PC-9 (cell line): Measurements from ENCODE around the gene JSRP1. TPM values are rescaled to one million over a fixed set of nuclear protein-coding genes. Genes with fewer than 3 reads are reported as not detected.

Experiments used
- Bru-seq: library from RNA; stranded (reverse); fragments of 400-500 nt; gene quantifications from one replicate; lab custom pipeline; 2021; lab: Mats Ljungman, UMichigan
- BruChase-seq, 2 experiments: library from RNA; stranded (reverse); fragments of 400-500 nt; gene quantifications; one replicate each; lab custom pipeline; 2021; lab: Mats Ljungman, UMichigan
- BruUV-seq: library from RNA; stranded (reverse); fragments of 400-500 nt; replicated peaks from 2 replicates; lab custom pipeline; 2021; lab: Mats Ljungman, UMichigan
- CTCF ChIA-PET: fragments of 300-600 bp; sonication (Branson Sonifier 250); formaldehyde crosslinking; loops from one replicate; lab custom pipeline; 2022; ENCODE audit warnings: antibody characterized with exemption; lab: Charles Lee
- POLR2A ChIA-PET: fragments of 300-600 bp; sonication (Branson Sonifier 250); formaldehyde crosslinking; loops from one replicate; lab custom pipeline; 2022; ENCODE audit warnings: antibody characterized with exemption; ENCODE audit not compliant: unreplicated experiment; lab: Charles Lee
- DNase-seq, 2 experiments: peaks; one replicate each; pipeline versions ENCODE4 v3.0.0 to v3.0.0-alpha.2; 2015 to 2022; ENCODE audit warnings: mixed read lengths in 1 of 2
- H2AFZ ChIP-seq: fragments of 200-600 bp; sonication (generic); 2 replicates; pipeline ENCODE4 v1.8.1; 2017; ENCODE audit warnings: antibody characterized with exemption
- H3F3A ChIP-seq: fragments of 200-600 bp; sonication (generic); 2 replicates; pipeline ENCODE4 v1.8.1; 2017; ENCODE audit warnings: antibody characterized with exemption, mild to moderate bottlenecking, low read depth; ENCODE audit not compliant: insufficient read depth
- H3K27ac ChIP-seq: fragments of 200-600 bp; sonication (generic); 2 replicates; pipeline ENCODE4 v1.6.1; 2016; ENCODE audit warnings: mixed run types
- H3K27me3 ChIP-seq: fragments of 200-600 bp; sonication (generic); 2 replicates; pipeline ENCODE4 v1.6.1; 2016; ENCODE audit warnings: low read depth, mixed run types; ENCODE audit not compliant: insufficient read depth
- H3K36me3 ChIP-seq: fragments of 200-600 bp; sonication (generic); 2 replicates; pipeline ENCODE4 v1.6.1; 2016; ENCODE audit warnings: low read depth, mixed run types
- H3K4me1 ChIP-seq: fragments of 200-600 bp; sonication (generic); replicated peaks from 2 replicates; pipeline ENCODE4 v1.6.1; 2016; ENCODE audit warnings: mixed run types; ENCODE audit not compliant: insufficient read depth
- H3K4me2 ChIP-seq: fragments of 200-600 bp; sonication (generic); 2 replicates; pipeline ENCODE4 v1.6.1; 2017; ENCODE audit warnings: mixed run types
- H3K4me3 ChIP-seq: fragments of 200-600 bp; sonication (generic); 2 replicates; pipeline ENCODE4 v1.6.1; 2016; ENCODE audit warnings: mixed run types
- H3K79me2 ChIP-seq: fragments of 200-600 bp; sonication (generic); 2 replicates; pipeline ENCODE4 v1.6.1; 2017; ENCODE audit warnings: low read depth, mixed run types
- H3K9me2 ChIP-seq: fragments of 200-600 bp; sonication (generic); 2 replicates; pipeline ENCODE4 v1.8.1; 2017; ENCODE audit warnings: mild to moderate bottlenecking; ENCODE audit not compliant: insufficient read depth
- H3K9me3 ChIP-seq: fragments of 200-600 bp; sonication (generic); 2 replicates; pipeline ENCODE4 v1.8.1; 2016; ENCODE audit warnings: low read depth; ENCODE audit not compliant: insufficient read depth
- H4K20me1 ChIP-seq: fragments of 200-600 bp; sonication (generic); 2 replicates; pipeline ENCODE4 v1.8.1; 2017; ENCODE audit not compliant: insufficient read depth
- CTCF ChIP-seq: fragments of 200-600 bp; sonication (generic); conservative IDR thresholded peaks from 2 replicates; pipeline ENCODE4 v1.6.1; 2017; ENCODE audit warnings: mixed run types, antibody characterized with exemption, mild to moderate bottlenecking, moderate library complexity
- EZH2 ChIP-seq: fragments of 200-600 bp; sonication (generic); IDR thresholded peaks from 2 replicates; pipeline ENCODE4 v1.8.0; 2017; ENCODE audit warnings: antibody characterized with exemption, low read depth
- intact Hi-C: fragments of 100-400 bp; cut with micrococcal nuclease; formaldehyde crosslinking; loops from one replicate; pipeline ENCODE4 v1.10.0; 2022; ENCODE audit not compliant: unreplicated experiment
- long read RNA-seq: library from polyadenylated mRNA; stranded (forward); transcript quantifications from one replicate; pipeline ENCODE4 v2.0.0, GENCODE V29; 2022
- total RNA-seq: library from RNA; stranded (reverse); gene quantifications from 2 replicates; pipeline ENCODE4 v1.2.3, GENCODE V29; 2021

The JSRP1 gene
- total RNA-seq (1.1 and 1.4 TPM in 2 replicates), Bru-seq, nascent RNA (percentile 11 among the genes with signal in this experiment), BruChase-seq, experiment 1, labeled RNA remaining after a 2-hour chase (percentile 11 among the genes with signal in this experiment), BruChase-seq, experiment 2, labeled RNA remaining after a 6-hour chase (percentile 23 among the genes with signal in this experiment)
- long read RNA-seq, partial matches to known transcripts, result 0 of 3 reads
- long read RNA-seq, other reads (novel, unspliced or antisense), result 2 of 3 reads

GRCh38 chr19:2255982-2256685, at the start of gene JSRP1:
TSS of gene JSRP1 (minus strand) at chr19:2256417. CDS start at chr19:2255314, 1,103 bp downstream.
- no peak for DNase-seq
- no peak within 1 kb of the TSS for H3K27ac ChIP-seq
- H4K20me1 ChIP-seq, result no peaks in the 10 kb centered on the region
- no peak within 1 kb of the TSS for H3K4me2 ChIP-seq
- H3K27me3 ChIP-seq, result no peaks in the 10 kb centered on the region
- ChIA-PET POLR2A (no interaction called here), CTCF (no interaction called here)
- H3K4me1 ChIP-seq, result peaks cover 9% of the 10 kb centered on the region
- H3K9me2 ChIP-seq, result no peaks in the 10 kb centered on the region
- peaks cover 12% of the 10 kb centered on the region for H3F3A ChIP-seq
- H3K79me2 ChIP-seq, result no peaks in the 10 kb centered on the region
- TF ChIP-seq CTCF (no peak), EZH2 (no peak)
- H3K4me3 ChIP-seq, result no peak within 1 kb of the TSS
- no peaks in the 10 kb centered on the region for H3K9me3 ChIP-seq
- BruUV-seq, result no TSS peak
- H2AFZ ChIP-seq, result no peak within 1 kb of the TSS
- no peaks in the 10 kb centered on the region for H3K36me3 ChIP-seq
- intact Hi-C loops, result no loop called here

- H3K27me3 ChIP-seq, result 0 out of 2 replicates have a peak, but pooled peaks cover 3% of the 10 kb centered on the region
- H3K9me2 ChIP-seq, result no peaks in the 10 kb centered on the region
- no TSS peak for BruUV-seq
- ChIA-PET POLR2A (no interaction called here), CTCF (no interaction called here)
- no peaks in the 10 kb centered on the region for H4K20me1 ChIP-seq
- H3K4me3 ChIP-seq, result no peak overlapping the region
- TF ChIP-seq EZH2 (no peak), CTCF (no peak)
- no peak overlapping the region for H2AFZ ChIP-seq
- no peaks in the 10 kb centered on the region for H3K79me2 ChIP-seq
- DNase-seq, result no peak
- H3K36me3 ChIP-seq, result no peaks in the 10 kb centered on the region
- intact Hi-C loops, result no loop called here
- no peaks in the 10 kb centered on the region for H3K4me1 ChIP-seq
- H3F3A ChIP-seq, result no peaks in the 10 kb centered on the region
- H3K27ac ChIP-seq, result no peak overlapping the region
- no peak overlapping the region for H3K4me2 ChIP-seq
- no peaks in the 10 kb centered on the region for H3K9me3 ChIP-seq
Observed at GRCh38 chr19:2305452-2306280, 49.4 kb upstream of the JSRP1 start.

GRCh38 chr19:2303211-2303798, 47.1 kb upstream of the JSRP1 start:
- Histone ChIP-seq H3K36me3 (no peaks in the 10 kb centered on the region), H2AFZ (no peak overlapping the region), H3F3A (no peaks in the 10 kb centered on the region), H3K79me2 (no peaks in the 10 kb centered on the region), H3K4me2 (no peak overlapping the region), H3K9me2 (no peaks in the 10 kb centered on the region), H3K27me3 (no peaks in the 10 kb centered on the region), H4K20me1 (no peaks in the 10 kb centered on the region), H3K4me1 (no peaks in the 10 kb centered on the region), H3K4me3 (no peak overlapping the region), H3K27ac (no peak overlapping the region), H3K9me3 (no peaks in the 10 kb centered on the region)
- no TSS peak for BruUV-seq
- intact Hi-C loops, result no loop called here
- TF ChIP-seq EZH2, result no peak
- TF ChIP-seq CTCF, result no peak
- ChIA-PET CTCF (no interaction called here), POLR2A (no interaction called here)
- DNase-seq, result no peak
